GM23248 (cell line): ENCODE measurements around the gene TBC1D2B.
"Not testable (repeated sequence)": the region's sequence is repeated elsewhere in the genome, so short reads cannot be mapped to it uniquely, and the experiment has no call there.

Source experiments
- EZH2 ChIP-seq: fragments of 200-600 bp; sonication (generic); IDR thresholded peaks from 2 replicates; pipeline ENCODE4 v1.6.1; 2018; ENCODE audit warnings: antibody characterized with exemption, mild to moderate bottlenecking; ENCODE audit not compliant: insufficient read depth, poor library complexity, severe bottlenecking
- EZH2phosphoT487 ChIP-seq: fragments of 200-600 bp; sonication (generic); IDR thresholded peaks from 2 replicates; pipeline ENCODE4 v1.6.1; 2018; ENCODE audit warnings: antibody characterized with exemption, moderate library complexity, mild to moderate bottlenecking, low read depth; ENCODE audit not compliant: insufficient read depth

GRCh38 chr15:77972706-77973105, 104.8 kb downstream of the TBC1D2B start:
- TF ChIP-seq EZH2phosphoT487, EZH2: not testable (repeated sequence)
